K562 (cell line): ENCODE measurements around the gene ARID5B. TPM values are rescaled to one million over a fixed set of nuclear protein-coding genes. Genes with fewer than 3 reads are reported as not detected.

ENCODE experiments used
- ATAC-seq: fragments of 200-7000 bp; cut with Tn5 transposase; 3 replicates; pipeline ENCODE4 v1.9.1; 2020; ENCODE audit warnings: moderate library complexity
- BruUV-seq: library from RNA; stranded (reverse); fragments of 400-500 nt; replicated peaks from 2 replicates; lab custom pipeline; 2021; lab: Mats Ljungman, UMichigan
- CTCF ChIA-PET: fragments of 300-600 bp; formaldehyde crosslinking; extraction: SDS; loops from one replicate; lab custom pipeline; 2021; ENCODE audit warnings: low intra/inter-chr PET ratio; lab: Yijun Ruan, JAX
- POLR2A ChIA-PET: fragments of 300-600, 350-650 bp; sonication (Branson Sonifier 250); formaldehyde crosslinking; extraction: SDS; loops from one replicate; lab custom pipeline; 2021; ENCODE audit warnings: antibody characterized with exemption, inconsistent platforms; lab: Yijun Ruan, JAX
- DNase-seq, 4 experiments: peaks; one replicate each; pipeline versions ENCODE4 v3.0.0 to v3.0.0-alpha.2; 2011 to 2018; ENCODE audit warnings: low spot score in 3 of 4, mixed read lengths in 3 of 4; ENCODE audit errors: extremely low read depth in 1 of 4
- FAIRE-seq: peaks from 2 replicates; lab custom pipeline; 2011; peaks lifted over from hg19 to GRCh38; lab: Jason Lieb, UNC
- H2AFZ ChIP-seq: 2 replicates; pipeline ENCODE4 v1.6.0; 2011; ENCODE audit warnings: low read depth, low read length, control low read depth, inconsistent platforms
- H3K27ac ChIP-seq: fragments of 200-600 bp; 3 replicates; pipeline ENCODE4 v1.8.0; 2011; ENCODE audit warnings: low read depth, mild to moderate bottlenecking, control low read depth, inconsistent platforms, low read length, moderate library complexity, mixed read lengths; ENCODE audit errors: extremely low read depth
- H3K27me3 ChIP-seq, 2 experiments: fragments of 300-600 bp in 1 of 2; 2 replicates in 1 of 2; 3 replicates in 1 of 2; pipeline versions ENCODE4 v1.6.0 to v1.8.0; 2011; ENCODE audit warnings: inconsistent platforms in 2 of 2, low read length in 2 of 2, mild to moderate bottlenecking in 1 of 2, mixed read lengths in 1 of 2, moderate library complexity in 1 of 2; ENCODE audit not compliant: control insufficient read depth in 2 of 2, insufficient read depth in 2 of 2
- H3K36me3 ChIP-seq: fragments of 300-600 bp; 3 replicates; pipeline ENCODE4 v1.8.0; 2011; ENCODE audit warnings: mild to moderate bottlenecking, low read length, inconsistent platforms; ENCODE audit not compliant: control insufficient read depth, insufficient read depth
- H3K4me1 ChIP-seq, 2 experiments: fragments of 200-600 bp in 1 of 2; replicated peaks in 1 of 2; 2 replicates in 1 of 2; 3 replicates in 1 of 2; pipeline versions ENCODE4 v1.5.1 to v1.8.0; 2011; ENCODE audit warnings: inconsistent platforms in 2 of 2, low read length in 2 of 2, mild to moderate bottlenecking in 1 of 2, mixed read lengths in 1 of 2, moderate library complexity in 1 of 2; ENCODE audit not compliant: control insufficient read depth in 2 of 2, insufficient read depth in 2 of 2
- H3K4me2 ChIP-seq: 2 replicates; pipeline ENCODE4 v1.6.1; 2011; ENCODE audit warnings: low read length, control low read depth, inconsistent platforms, mixed read lengths; ENCODE audit not compliant: insufficient read depth
- H3K4me3 ChIP-seq: fragments of 200-600 bp; sonication (generic), shearing (Covaris generic); 2 replicates; pipeline ENCODE4 v1.5.1; 2016; ENCODE audit warnings: control low read depth, inconsistent platforms
- H3K79me2 ChIP-seq: fragments of 200-600 bp; 3 replicates; pipeline ENCODE4 v1.8.0; 2011; ENCODE audit warnings: low read length, inconsistent platforms; ENCODE audit not compliant: control insufficient read depth, insufficient read depth
- H3K9ac ChIP-seq, 2 experiments: 2 replicates each; pipeline versions ENCODE4 v1.6.0 to v1.6.1; 2011; ENCODE audit warnings: low read depth in 2 of 2, low read length in 2 of 2, control low read depth in 1 of 2, inconsistent platforms in 1 of 2, mild to moderate bottlenecking in 1 of 2, mixed read lengths in 1 of 2; ENCODE audit not compliant: insufficient read depth in 1 of 2
- H3K9me1 ChIP-seq: one replicate; pipeline ENCODE4 v1.6.0; 2011; ENCODE audit warnings: inconsistent platforms, mild to moderate bottlenecking, low read length, moderate library complexity; ENCODE audit not compliant: control insufficient read depth, insufficient read depth
- H3K9me3 ChIP-seq: replicated peaks from 2 replicates; pipeline ENCODE4 v1.5.1; 2011; ENCODE audit warnings: low read depth, low read length, inconsistent platforms; ENCODE audit not compliant: control insufficient read depth, insufficient read depth
- H4K20me1 ChIP-seq: replicated peaks from 2 replicates; pipeline ENCODE4 v1.6.1; 2011; ENCODE audit warnings: low read length, inconsistent platforms, mixed read lengths; ENCODE audit not compliant: control insufficient read depth, insufficient read depth
- C11orf30 ChIP-seq: fragments of 450-650 bp; IDR thresholded peaks from 2 replicates; pipeline ENCODE4 v1.6.1; 2016; ENCODE audit warnings: low read depth, mild to moderate bottlenecking
- CREBBP ChIP-seq: IDR thresholded peaks from one replicate; pipeline ENCODE4 v1.6.1; 2012; ENCODE audit warnings: low read depth, mild to moderate bottlenecking, control low read depth, inconsistent platforms, low read length
- ELF1 ChIP-seq: fragments of 200-800 bp; sonication (Bioruptor generic); IDR thresholded peaks from 2 replicates; pipeline ENCODE4 v1.6.1; 2016; ENCODE audit warnings: missing genetic modification characterization, missing compliant biosample characterization
- EP400 ChIP-seq: fragments of 450-650 bp; IDR thresholded peaks from 2 replicates; pipeline ENCODE4 v1.6.1; 2017; ENCODE audit warnings: antibody characterized with exemption, mild to moderate bottlenecking, moderate library complexity
- ERF ChIP-seq: fragments of 450-650 bp; formaldehyde crosslinking; IDR thresholded peaks from 2 replicates; pipeline ENCODE4 v1.4.0; 2020; ENCODE audit warnings: mild to moderate bottlenecking, mixed read lengths
- MXI1 ChIP-seq: IDR thresholded peaks from 2 replicates; pipeline ENCODE4 v1.6.1; 2011; ENCODE audit warnings: low read depth, mild to moderate bottlenecking, improper control_type of control experiment, low read length
- NFIC ChIP-seq: fragments of 450-650 bp; IDR thresholded peaks from 2 replicates; pipeline ENCODE4 v1.6.1; 2017; ENCODE audit warnings: mild to moderate bottlenecking, inconsistent platforms
- SIN3B ChIP-seq: fragments of 450-650 bp; IDR thresholded peaks from 2 replicates; pipeline ENCODE4 v1.6.1; 2017; ENCODE audit warnings: low read depth, mild to moderate bottlenecking, moderate library complexity
- TCF3 ChIP-seq: sonication (generic); formaldehyde crosslinking; IDR thresholded peaks from 2 replicates; pipeline ENCODE4 v1.4.0; 2020; ENCODE audit warnings: mild to moderate bottlenecking, missing genetic modification reagents
- ZFP30 ChIP-seq: fragments of 250-450 bp; sonication (Bioruptor Pico); IDR thresholded peaks from 2 replicates; pipeline ENCODE4 v1.8.0; 2022; ENCODE audit warnings: moderate library complexity, mild to moderate bottlenecking, inconsistent platforms, borderline replicate concordance
- ZNF165 ChIP-seq: fragments of 250-450 bp; sonication (Bioruptor Pico); IDR thresholded peaks from 2 replicates; pipeline ENCODE4 v1.4.0; 2020; ENCODE audit warnings: borderline replicate concordance
- ZNF830 ChIP-seq: fragments of 250-450 bp; sonication (Bioruptor Pico); IDR thresholded peaks from 2 replicates; pipeline ENCODE4 v1.5.0; 2021; ENCODE audit warnings: mild to moderate bottlenecking
- ZSCAN32 ChIP-seq: fragments of 450-650 bp; formaldehyde crosslinking; IDR thresholded peaks from 2 replicates; pipeline ENCODE4 v1.4.0; 2020; ENCODE audit warnings: mild to moderate bottlenecking, moderate library complexity
- WGBS: fragments of 100-300 bp; shearing (Covaris generic); methylation state at CpG from one replicate; pipeline ENCODE4 v1.1.6; 2016; ENCODE audit warnings: low coverage, mixed read lengths; ENCODE audit not compliant: insufficient coverage; ENCODE audit errors: missing lambda C conversion rate; 5-methylcytosine and 5-hydroxymethylcytosine counted together
- in situ Hi-C: fragments of 300-500 bp; cut with MboI; formaldehyde crosslinking; loops from 4 replicates; pipeline ENCODE4 v1.15.0; 2018; ENCODE audit warnings: inconsistent platforms, mixed read lengths
- intact Hi-C: fragments of 100-400 bp; cut with micrococcal nuclease; formaldehyde crosslinking; loops from 2 replicates; pipeline ENCODE4 v1.14.2; 2022
- polyA plus RNA-seq, 8 experiments: library from polyadenylated mRNA; depleted of rRNA in 4 of 8; stranded (reverse) in 5 of 8; unstranded in 3 of 8; fragments of >200 nt; fragmentation: Nextera tagmentation in 2 of 8; fragmentation: Illumina TruSeq in 1 of 8; extraction: Ambion mirVana in 2 of 8; extraction: Trizol in 1 of 8; gene quantifications; 2 replicates each; pipeline versions ENCODE4 v1.2.1 to v1.2.3, GENCODE V29; 2011 to 2014; ENCODE audit warnings: inconsistent platforms in 1 of 8, missing spikeins in 1 of 8
- total RNA-seq, 7 experiments: library from RNA; depleted of rRNA in 6 of 7; stranded (reverse); fragments of >200 nt in 6 of 7; fragmentation: Illumina TruSeq in 2 of 7; extraction: Trizol in 2 of 7; gene quantifications; 2 replicates each; pipeline versions ENCODE4 v1.2.1 to v1.2.3, GENCODE V29; 2011 to 2021; ENCODE audit warnings: low replicate concordance in 1 of 7
- TF ChIP-seq, protein P1 (sequence below), 2 experiments: fragments of 450-650 bp; IDR thresholded peaks; 2 replicates each; pipeline ENCODE4 v1.6.1; 2016

Gene ARID5B
- total and polyA plus RNA-seq, 9 of the 15 experiments (the other 6 are each of a cell fraction or from before 2014, with no cell fraction given), result 0.48 to 1.6 (median 0.80) TPM

GRCh38 chr10:62130948-62131347 is 229.4 kb downstream of the ARID5B start:
- ATAC-seq (no peak), DNase-seq (no peak), FAIRE-seq (no peak)
- no peaks in the 10 kb centered on the region for H3K4me1 ChIP-seq
- no peak overlapping the region for H3K27ac ChIP-seq
- in situ Hi-C loops (no loop called here), intact Hi-C loops (no loop called here)
- no peaks in the 10 kb centered on the region for H3K36me3 ChIP-seq
- no peaks in the 10 kb centered on the region for H4K20me1 ChIP-seq
- H3K9me1 ChIP-seq, result no peaks in the 10 kb centered on the region
- no peak overlapping the region for H3K4me3 ChIP-seq
- BruUV-seq, result no TSS peak
- no peak overlapping the region for H2AFZ ChIP-seq
- no peak overlapping the region for H3K9ac ChIP-seq
- no peaks in the 10 kb centered on the region for H3K9me3 ChIP-seq
- no peak overlapping the region for H3K4me2 ChIP-seq
- no peaks in the 10 kb centered on the region for H3K79me2 ChIP-seq
- ChIA-PET POLR2A (interaction anchor here (0.8 kb wide), 1 partner anchor 1479 kb away, joined by 3 read pairs; no protein-coding TSS in a partner anchor), CTCF (no interaction called here)
- 8% methylated on average over 3 of the region's 3 CpGs for WGBS
- H3K27me3 ChIP-seq, result no peaks in the 10 kb centered on the region
- no peak for TF ChIP-seq ELF1 (tag)
- TF ChIP-seq TCF3 (CRISPR knock-in tag), result no peak
- no peak for TF ChIP-seq MXI1
- no peak for TF ChIP-seq ZNF165 (CRISPR knock-in tag)
- TF ChIP-seq C11orf30, result no peak
- TF ChIP-seq EP400, result no peak
- no peak for TF ChIP-seq NFIC
- TF ChIP-seq SIN3B, result no peak
- no peak for TF ChIP-seq CREBBP
- no peak for TF ChIP-seq ZNF830 (CRISPR knock-in tag)
- TF ChIP-seq ERF (CRISPR knock-in tag), result no peak
- TF ChIP-seq, protein P1, sequence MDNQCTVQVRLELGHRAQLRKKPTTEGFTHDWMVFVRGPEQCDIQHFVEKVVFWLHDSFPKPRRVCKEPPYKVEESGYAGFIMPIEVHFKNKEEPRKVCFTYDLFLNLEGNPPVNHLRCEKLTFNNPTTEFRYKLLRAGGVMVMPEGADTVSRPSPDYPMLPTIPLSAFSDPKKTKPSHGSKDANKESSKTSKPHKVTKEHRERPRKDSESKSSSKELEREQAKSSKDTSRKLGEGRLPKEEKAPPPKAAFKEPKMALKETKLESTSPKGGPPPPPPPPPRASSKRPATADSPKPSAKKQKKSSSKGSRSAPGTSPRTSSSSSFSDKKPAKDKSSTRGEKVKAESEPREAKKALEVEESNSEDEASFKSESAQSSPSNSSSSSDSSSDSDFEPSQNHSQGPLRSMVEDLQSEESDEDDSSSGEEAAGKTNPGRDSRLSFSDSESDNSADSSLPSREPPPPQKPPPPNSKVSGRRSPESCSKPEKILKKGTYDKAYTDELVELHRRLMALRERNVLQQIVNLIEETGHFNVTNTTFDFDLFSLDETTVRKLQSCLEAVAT (IDR thresholded peaks at IDR 0.05), result no peak
- no peak for TF ChIP-seq ZFP30 (CRISPR knock-in tag)
- TF ChIP-seq ZSCAN32 (CRISPR knock-in tag), result no peak
